ENCODE measurements around the gene ATP5F1C. TPM values are rescaled to one million over a fixed set of nuclear protein-coding genes. Genes with fewer than 3 reads are reported as not detected.

Gene ATP5F1C
- total and polyA plus RNA-seq, 10 donors, result 158 to 275 (median 187) TPM

- H3K36me3 ChIP-seq, result peaks cover 0 to 57% (median 31%) of the 10 kb centered on the region in 6 donors
- intact Hi-C loops (cut with DNase I; ENCODE audit: low total_unique reads), result no loop called here
- no peak for TF ChIP-seq CTCF (IDR thresholded peaks at IDR 0.05 in 8 of 11, conservative IDR thresholded peaks at IDR 0.05 in 3 of 11)
- no peak for TF ChIP-seq POLR2A (IDR thresholded peaks at IDR 0.05)
- TF ChIP-seq POLR2AphosphoS5 (IDR thresholded peaks at IDR 0.05), result no peak
- DNase-seq, result no peak
- H3K27me3 ChIP-seq (replicated peaks in 1 of 7), result no peaks in the 10 kb centered on the region
- peaks cover 21 to 76% (median 69%) of the 10 kb centered on the region in 6 donors for H3K4me1 ChIP-seq
- H3K9me3 ChIP-seq, result no peaks in the 10 kb centered on the region
- peak overlapping the region in 1 of 8 donors; percentile 8 for H3K27ac ChIP-seq
- WGBS, 5 donors, result 57 to 87% (median 83%) methylated on average over 4 of the region's 4 CpGs
- no peak overlapping the region for H3K4me3 ChIP-seq
Observed at GRCh38 chr10:7794251-7795026, 6.5 kb downstream of the ATP5F1C start.

DNA sequence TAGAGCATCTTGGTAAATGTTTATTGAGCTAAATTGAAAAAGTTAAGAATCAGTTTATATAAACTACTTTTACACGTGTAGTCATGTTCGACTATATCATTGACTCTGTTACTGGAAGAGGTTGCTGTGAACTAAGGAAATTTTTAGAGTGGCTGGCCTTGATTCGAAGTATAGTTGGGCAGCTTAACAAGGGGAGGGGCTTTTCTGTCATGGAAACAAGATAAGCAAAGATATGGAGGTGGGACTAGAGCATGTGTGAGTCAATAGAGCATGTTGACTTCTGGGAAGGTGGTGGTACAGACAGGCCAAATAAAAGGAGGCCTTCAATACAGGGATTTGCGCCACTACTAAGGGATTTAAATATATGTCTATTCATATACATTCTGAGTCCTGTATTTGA, 7.6 kb downstream of the ATP5F1C start:
- H3K27ac ChIP-seq, result peak overlapping the region in 1 of 8 donors; percentile 8
- DNase-seq, result no peak
- intact Hi-C loops (cut with DNase I; ENCODE audit: low total_unique reads), result no loop called here
- TF ChIP-seq CTCF (IDR thresholded peaks at IDR 0.05 in 8 of 11, conservative IDR thresholded peaks at IDR 0.05 in 3 of 11), result no peak
- no peak for TF ChIP-seq POLR2A (IDR thresholded peaks at IDR 0.05)
- no peak overlapping the region for H3K4me3 ChIP-seq
- H3K9me3 ChIP-seq, result no peaks in the 10 kb centered on the region
- 76 to 85% (median 81%) methylated on average over 4 of the region's 4 CpGs for WGBS, 5 donors
- peaks cover 0 to 67% (median 42%) of the 10 kb centered on the region in 6 donors for H3K36me3 ChIP-seq
- no peaks in the 10 kb centered on the region for H3K27me3 ChIP-seq (replicated peaks in 1 of 7)
- H3K4me1 ChIP-seq, result peaks cover 13 to 64% (median 58%) of the 10 kb centered on the region in 6 donors

DNA sequence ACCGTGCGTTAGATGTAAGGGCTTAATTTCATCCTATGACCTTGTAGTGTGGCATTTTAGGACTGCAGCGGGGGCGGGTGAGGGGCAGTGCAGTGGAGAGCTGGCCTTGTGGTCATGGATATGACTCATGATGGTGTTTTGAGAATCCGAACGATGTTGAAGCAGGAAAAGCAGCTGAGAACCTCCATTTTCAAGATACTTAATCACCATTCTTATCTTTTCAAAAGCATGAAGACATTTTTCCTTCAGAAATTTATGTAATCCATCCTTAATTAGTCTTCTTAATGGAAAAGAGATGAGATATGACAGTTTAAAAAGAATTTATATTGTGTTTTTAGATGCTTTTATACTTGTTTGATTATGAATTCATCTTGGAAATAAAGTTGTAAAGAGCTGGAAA, 9.6 kb downstream of the ATP5F1C start:
- H3K27ac ChIP-seq, result peak overlapping the region in 4 of 8 donors; percentile 31 to 40 (median 35)
- intact Hi-C loops (cut with DNase I; ENCODE audit: low total_unique reads), result no loop called here
- H3K4me3 ChIP-seq, result no peak overlapping the region

More for the DNA sequence above, 9.6 kb downstream of the ATP5F1C start:
- peaks cover 11 to 44% (median 38%) of the 10 kb centered on the region in 6 donors for H3K4me1 ChIP-seq
- 56 to 75% (median 65%) methylated on average over 6 of the region's 6 CpGs for WGBS, 5 donors
- no peaks in the 10 kb centered on the region for H3K27me3 ChIP-seq (replicated peaks in 1 of 7)
- peaks cover 5 to 76% (median 61%) of the 10 kb centered on the region in 6 donors for H3K36me3 ChIP-seq
- no peak for DNase-seq
- TF ChIP-seq POLR2AphosphoS5 (IDR thresholded peaks at IDR 0.05) (no peak), CTCF (IDR thresholded peaks at IDR 0.05 in 8 of 11, conservative IDR thresholded peaks at IDR 0.05 in 3 of 11) (no peak), POLR2A (IDR thresholded peaks at IDR 0.05) (no peak)
- H3K9me3 ChIP-seq, result no peaks in the 10 kb centered on the region

Measured in spleen (tissue), 11 donors.